Parathyroid adenoma (tissue), 2 donors: Measurements from ENCODE around the gene SLC39A8.
A peak's percentile ranks its signal among the peaks of the same experiment; 100 is the strongest.

ENCODE experiments used
- H2AFZ ChIP-seq: fragments of 300-600 bp; sonication (generic); one replicate; pipeline ENCODE4 v1.7.0; 2017; ENCODE audit warnings: antibody characterized with exemption, mild to moderate bottlenecking
- H3K27ac ChIP-seq: fragments of 300-600 bp; sonication (generic); one replicate; pipeline ENCODE4 v1.7.0; 2017
- H3K27me3 ChIP-seq: fragments of 300-600 bp; sonication (generic); one replicate; pipeline ENCODE4 v1.7.0; 2017; ENCODE audit warnings: low read length; ENCODE audit not compliant: control insufficient read depth, insufficient read depth
- H3K36me3 ChIP-seq: fragments of 300-600 bp; sonication (generic); one replicate; pipeline ENCODE4 v1.7.0; 2017; ENCODE audit warnings: low read length; ENCODE audit not compliant: control insufficient read depth, insufficient read depth
- H3K4me1 ChIP-seq: fragments of 300-600 bp; sonication (generic); one replicate; pipeline ENCODE4 v1.7.0; 2017; ENCODE audit warnings: control low read depth
- H3K4me2 ChIP-seq: fragments of 300-600 bp; sonication (generic); one replicate; pipeline ENCODE4 v1.7.0; 2017; ENCODE audit warnings: low read length
- H3K4me3 ChIP-seq: fragments of 300-600 bp; sonication (generic); one replicate; pipeline ENCODE4 v1.7.0; 2017; ENCODE audit warnings: low read depth, low read length
- H3K79me2 ChIP-seq: fragments of 300-600 bp; sonication (generic); one replicate; pipeline ENCODE4 v1.7.0; 2017; ENCODE audit warnings: control low read depth
- H3K9ac ChIP-seq: fragments of 300-600 bp; sonication (generic); one replicate; pipeline ENCODE4 v1.7.0; 2017; ENCODE audit warnings: mild to moderate bottlenecking
- H3K9me3 ChIP-seq: fragments of 300-600 bp; sonication (generic); one replicate; pipeline ENCODE4 v1.7.0; 2017; ENCODE audit warnings: low read length; ENCODE audit not compliant: control insufficient read depth
- TF ChIP-seq, protein P1 (sequence below): fragments of 300-600 bp; sonication (generic); IDR thresholded peaks from one replicate; pipeline ENCODE4 v1.7.0; 2017; ENCODE audit warnings: antibody characterized with exemption, mild to moderate bottlenecking
- donor health status: primary hyperparathyroidism.

Gene SLC39A8

GRCh38 chr4:102299354-102300107, 45.8 kb downstream of the SLC39A8 start:
- Histone ChIP-seq H3K4me1 (no peaks in the 10 kb centered on the region), H3K9ac (no peak overlapping the region), H3K27me3 (no peaks in the 10 kb centered on the region), H3K27ac (no peak overlapping the region), H3K4me3 (no peak overlapping the region), H3K36me3 (no peaks in the 10 kb centered on the region), H3K79me2 (no peaks in the 10 kb centered on the region), H2AFZ (no peak overlapping the region), H3K4me2 (no peak overlapping the region), H3K9me3 (no peaks in the 10 kb centered on the region)
- TF ChIP-seq, protein P1, sequence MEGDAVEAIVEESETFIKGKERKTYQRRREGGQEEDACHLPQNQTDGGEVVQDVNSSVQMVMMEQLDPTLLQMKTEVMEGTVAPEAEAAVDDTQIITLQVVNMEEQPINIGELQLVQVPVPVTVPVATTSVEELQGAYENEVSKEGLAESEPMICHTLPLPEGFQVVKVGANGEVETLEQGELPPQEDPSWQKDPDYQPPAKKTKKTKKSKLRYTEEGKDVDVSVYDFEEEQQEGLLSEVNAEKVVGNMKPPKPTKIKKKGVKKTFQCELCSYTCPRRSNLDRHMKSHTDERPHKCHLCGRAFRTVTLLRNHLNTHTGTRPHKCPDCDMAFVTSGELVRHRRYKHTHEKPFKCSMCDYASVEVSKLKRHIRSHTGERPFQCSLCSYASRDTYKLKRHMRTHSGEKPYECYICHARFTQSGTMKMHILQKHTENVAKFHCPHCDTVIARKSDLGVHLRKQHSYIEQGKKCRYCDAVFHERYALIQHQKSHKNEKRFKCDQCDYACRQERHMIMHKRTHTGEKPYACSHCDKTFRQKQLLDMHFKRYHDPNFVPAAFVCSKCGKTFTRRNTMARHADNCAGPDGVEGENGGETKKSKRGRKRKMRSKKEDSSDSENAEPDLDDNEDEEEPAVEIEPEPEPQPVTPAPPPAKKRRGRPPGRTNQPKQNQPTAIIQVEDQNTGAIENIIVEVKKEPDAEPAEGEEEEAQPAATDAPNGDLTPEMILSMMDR, result peak; percentile 29

- no peaks in the 10 kb centered on the region for H3K79me2 ChIP-seq
- no peak overlapping the region for H3K9ac ChIP-seq
- H3K4me1 ChIP-seq, result no peaks in the 10 kb centered on the region
- no peaks in the 10 kb centered on the region for H3K36me3 ChIP-seq
- no peak overlapping the region for H3K4me2 ChIP-seq
- H3K4me3 ChIP-seq, result no peak overlapping the region
- no peaks in the 10 kb centered on the region for H3K9me3 ChIP-seq
- TF ChIP-seq, protein P1, result no peak
- H2AFZ ChIP-seq, result no peak overlapping the region
- H3K27ac ChIP-seq, result no peak overlapping the region
- no peaks in the 10 kb centered on the region for H3K27me3 ChIP-seq
Measured at GRCh38 chr4:102298716-102299115, 46.6 kb downstream of the SLC39A8 start.

DNA sequence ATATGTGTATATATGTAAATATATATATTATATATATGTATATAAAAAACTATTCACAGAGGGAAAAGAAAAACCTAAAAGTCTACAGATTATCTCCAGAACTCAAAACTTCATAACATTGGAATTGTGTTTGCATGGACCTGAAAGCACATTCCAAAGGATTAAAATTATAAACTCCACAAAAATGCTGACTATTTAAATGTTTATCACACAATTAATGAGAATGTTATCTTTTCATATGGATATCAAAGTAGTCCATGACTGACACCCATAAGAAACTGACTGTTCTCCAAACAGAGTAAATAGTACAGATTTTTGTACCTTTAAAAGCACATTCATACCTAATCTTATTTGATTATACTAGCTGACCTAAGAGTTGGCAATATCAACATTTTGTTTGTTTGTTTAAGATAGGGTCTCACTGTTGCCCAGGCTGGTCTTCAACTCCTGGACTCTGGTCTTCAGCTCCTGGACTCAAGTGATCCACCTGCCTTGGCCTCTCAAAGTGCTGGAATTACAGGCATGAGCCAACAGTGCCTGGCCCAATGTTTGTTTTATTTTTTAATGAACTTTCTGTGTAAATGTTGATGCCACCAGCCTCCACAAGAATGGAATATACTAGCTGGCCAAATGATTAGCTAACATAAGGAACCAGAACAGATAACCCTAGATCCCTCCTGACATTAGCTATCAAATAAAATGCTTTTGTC, 50.0 kb downstream of the SLC39A8 start:
- Histone ChIP-seq H3K27ac (no peak overlapping the region), H3K36me3 (no peaks in the 10 kb centered on the region), H3K4me3 (no peak overlapping the region), H3K4me2 (no peak overlapping the region), H3K9me3 (no peaks in the 10 kb centered on the region), H3K79me2 (no peaks in the 10 kb centered on the region), H2AFZ (no peak overlapping the region), H3K4me1 (no peaks in the 10 kb centered on the region), H3K27me3 (no peaks in the 10 kb centered on the region), H3K9ac (no peak overlapping the region)
- TF ChIP-seq, protein P1, result no peak

DNA sequence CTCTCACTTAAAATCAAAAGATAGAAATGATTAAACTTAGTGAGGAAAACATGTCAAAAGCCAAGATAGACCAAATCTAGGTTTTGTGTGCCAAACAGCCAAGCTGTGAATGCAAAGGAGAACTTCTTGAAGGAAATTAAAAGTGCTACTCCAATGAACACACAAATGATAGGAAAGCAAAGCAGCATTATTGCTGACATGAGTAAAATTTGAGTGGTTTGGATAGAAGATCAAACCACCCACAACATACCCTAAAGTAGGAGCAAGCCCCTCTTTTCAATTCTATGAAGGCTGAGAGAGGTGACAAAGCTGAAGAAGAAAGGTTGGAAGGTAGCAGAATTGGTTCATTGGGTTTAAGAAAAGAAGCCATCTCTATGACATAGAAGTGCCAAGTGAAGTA, 56.8 kb downstream of the SLC39A8 start:
- H3K27me3 ChIP-seq, result no peaks in the 10 kb centered on the region
- no peaks in the 10 kb centered on the region for H3K36me3 ChIP-seq
- no peaks in the 10 kb centered on the region for H3K9me3 ChIP-seq
- no peak overlapping the region for H3K27ac ChIP-seq
- no peaks in the 10 kb centered on the region for H3K4me1 ChIP-seq
- no peak overlapping the region for H3K4me2 ChIP-seq
- no peak overlapping the region for H3K4me3 ChIP-seq
- no peak overlapping the region for H3K9ac ChIP-seq
- no peak overlapping the region for H2AFZ ChIP-seq
- TF ChIP-seq, protein P1, result no peak
- H3K79me2 ChIP-seq, result no peaks in the 10 kb centered on the region
